Suppressor macrophage treated with lipopolysaccharide for 1 hour (primary cell): ENCODE data around the gene CACNA1C.
A peak's percentile ranks its signal among the peaks of the same experiment; 100 is the strongest.

Experiments used
- DNase-seq, 3 donors: peaks; one replicate each; pipeline ENCODE4 v3.0.0-alpha.2; 2020 to 2022

The CACNA1C gene

DNA sequence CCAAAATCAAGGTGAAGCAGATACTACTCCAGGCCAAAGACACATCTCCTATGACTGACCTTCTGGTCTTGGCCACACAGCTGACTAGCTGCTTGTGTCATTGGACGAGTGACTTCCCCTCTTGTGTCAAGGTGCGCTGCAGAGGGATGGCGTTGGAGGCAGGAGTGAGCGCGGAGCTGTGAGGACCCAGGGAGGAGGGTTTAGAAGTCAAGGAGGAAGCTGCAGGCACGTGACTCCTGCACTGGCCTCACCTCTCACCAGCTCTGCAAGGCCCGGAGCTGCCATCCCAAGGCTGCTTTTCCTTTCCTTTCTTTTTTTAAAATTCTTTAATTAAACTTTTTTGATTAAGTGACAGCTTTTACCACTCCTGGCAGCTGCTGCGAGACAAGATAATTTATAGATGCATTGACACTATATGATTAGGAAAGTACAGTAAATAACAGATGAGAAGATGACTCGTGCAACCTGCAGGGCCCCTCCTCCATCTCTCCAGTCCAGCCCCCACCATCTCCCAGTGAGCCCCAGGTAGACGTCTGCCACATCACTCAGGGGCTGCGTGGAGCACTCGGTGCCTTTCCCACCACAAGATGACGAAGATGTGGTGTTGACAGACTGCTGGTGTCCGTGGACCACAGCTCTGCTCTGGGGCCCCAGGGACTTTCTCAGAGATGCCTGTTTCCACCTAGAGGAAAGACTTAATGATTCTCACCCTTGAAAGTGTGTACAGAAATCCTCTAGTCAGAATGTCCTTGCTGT, 350.6 kb downstream of the CACNA1C start:
- DNase-seq, result no peak

DNA sequence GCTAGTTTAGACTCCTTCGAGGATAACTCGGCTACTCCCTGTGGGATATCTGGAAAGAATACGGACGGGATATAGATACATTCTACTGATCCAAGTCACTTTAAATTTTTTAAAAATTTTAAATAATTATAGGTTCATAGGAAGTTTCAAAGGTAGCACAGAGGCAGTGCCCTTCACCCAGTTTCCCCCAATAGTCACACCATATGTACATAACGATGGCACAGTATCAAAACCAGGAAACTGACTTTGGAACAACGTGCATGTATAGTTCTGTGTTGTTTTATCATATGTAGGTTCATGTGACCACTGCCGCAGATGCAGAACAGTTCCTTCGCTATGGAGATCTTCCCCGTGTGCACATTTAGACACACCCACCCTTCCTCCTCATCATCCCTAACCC, 352.3 kb downstream of the CACNA1C start:
- no peak for DNase-seq

DNA sequence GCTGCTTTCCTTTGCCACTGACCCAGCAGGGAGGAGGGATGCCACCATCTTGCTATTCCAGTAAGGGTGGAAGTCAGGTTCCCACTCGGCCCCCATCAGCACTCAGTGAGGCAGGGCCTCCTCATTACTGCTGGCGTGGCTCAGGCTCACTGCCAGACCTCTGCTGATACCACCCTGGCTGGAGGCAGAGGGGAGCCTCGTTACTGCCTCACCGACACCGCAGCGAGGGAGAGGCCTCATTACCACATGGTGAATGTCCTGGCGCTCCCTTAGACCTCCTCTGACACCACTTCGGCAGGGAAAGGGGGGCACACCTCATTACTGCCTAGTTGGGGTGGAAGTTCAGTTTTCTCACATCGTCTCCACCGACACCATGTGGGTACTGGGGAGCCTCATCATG, 354.1 kb downstream of the CACNA1C start:
- DNase-seq, result no peak

DNA sequence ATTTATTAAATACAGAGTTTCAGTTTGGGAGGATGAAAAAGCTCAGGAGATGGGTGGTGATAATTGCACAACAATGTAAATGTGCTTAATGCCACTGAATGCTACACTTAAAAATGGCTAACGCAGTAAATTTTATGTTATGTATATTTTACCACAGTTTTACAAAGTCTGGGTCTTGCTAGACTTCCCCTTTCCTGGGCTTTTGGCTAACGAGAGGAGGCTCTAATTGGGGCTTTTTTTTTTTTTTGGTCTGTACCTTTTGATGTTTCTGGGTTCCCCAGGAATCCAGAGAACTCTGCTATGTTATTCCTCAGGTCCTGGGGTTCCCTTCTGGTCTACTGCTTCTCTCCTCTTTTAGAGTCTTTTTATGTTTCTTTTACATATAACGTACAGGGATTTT, 355.5 kb downstream of the CACNA1C start:
- DNase-seq, result no peak

DNA sequence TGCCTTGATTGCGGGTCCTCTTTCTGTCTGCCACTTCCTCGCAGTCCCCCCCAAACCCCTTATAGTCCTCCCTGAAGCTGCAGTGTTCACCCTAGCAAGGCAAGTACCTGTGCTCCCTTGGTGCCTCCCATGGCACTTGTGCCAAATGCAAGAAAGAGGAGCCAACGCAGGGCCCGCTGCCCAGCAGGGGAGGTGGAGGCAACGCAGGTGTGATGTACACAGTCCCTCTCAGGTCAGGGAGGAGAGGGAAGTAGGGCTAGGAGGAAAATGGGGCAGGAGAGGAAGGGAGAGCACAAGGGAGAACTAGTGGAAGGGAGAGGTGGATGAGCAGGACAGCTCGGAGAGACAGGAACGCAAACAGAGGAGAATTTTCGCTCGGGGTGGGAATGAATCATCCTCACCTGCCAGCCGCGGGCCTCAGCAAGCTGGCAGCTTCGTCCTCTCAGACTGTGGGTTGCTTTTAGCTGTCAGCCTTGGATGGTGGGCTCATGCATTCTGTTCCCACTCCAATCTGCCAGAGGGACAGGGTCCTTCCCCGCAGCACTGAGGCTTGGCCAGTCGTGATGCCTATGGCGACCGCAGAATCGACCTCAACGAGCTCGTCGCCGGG, 357.0 kb downstream of the CACNA1C start:
- no peak for DNase-seq

DNA sequence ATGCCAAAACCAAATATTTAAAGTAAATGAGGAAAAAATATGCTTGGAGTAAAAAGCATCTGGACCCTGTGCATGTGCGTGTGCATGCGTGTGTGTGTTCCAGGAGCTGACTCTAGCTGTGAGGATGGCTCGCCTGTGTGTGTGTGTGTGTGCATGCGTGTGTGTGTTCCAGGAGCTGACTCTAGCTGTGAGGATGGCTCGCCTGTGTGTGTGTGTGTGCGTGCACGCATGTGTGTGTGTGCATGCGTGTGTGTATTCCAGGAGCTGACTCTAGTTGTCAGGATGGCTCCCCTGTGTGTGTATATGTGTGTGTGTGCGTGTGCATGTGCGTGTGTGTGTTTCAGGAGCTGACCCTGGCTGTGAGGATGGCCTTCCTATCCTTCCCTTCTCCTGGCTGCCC, 357.7 kb downstream of the CACNA1C start:
- DNase-seq, result no peak

DNA sequence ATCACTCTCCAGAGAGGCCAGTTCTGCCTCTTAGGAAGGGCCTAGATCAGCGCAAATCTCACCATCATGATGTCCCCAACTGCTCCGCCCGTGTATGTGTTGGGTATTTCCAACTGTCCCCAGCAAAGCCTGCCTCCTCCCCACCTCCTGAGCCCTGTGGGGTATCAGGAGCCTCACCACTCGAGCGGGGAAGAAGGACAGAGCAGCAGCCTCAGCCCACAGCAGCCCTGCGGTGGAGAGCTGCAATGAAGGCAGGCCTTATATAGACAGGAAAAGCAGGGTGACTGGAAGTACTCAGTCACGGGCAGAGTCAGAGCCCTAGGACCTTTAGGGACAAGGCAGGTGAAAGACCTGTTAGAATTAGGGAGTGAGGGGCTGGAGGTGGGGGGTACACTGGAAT, 358.2 kb downstream of the CACNA1C start:
- DNase-seq, result no peak

DNA sequence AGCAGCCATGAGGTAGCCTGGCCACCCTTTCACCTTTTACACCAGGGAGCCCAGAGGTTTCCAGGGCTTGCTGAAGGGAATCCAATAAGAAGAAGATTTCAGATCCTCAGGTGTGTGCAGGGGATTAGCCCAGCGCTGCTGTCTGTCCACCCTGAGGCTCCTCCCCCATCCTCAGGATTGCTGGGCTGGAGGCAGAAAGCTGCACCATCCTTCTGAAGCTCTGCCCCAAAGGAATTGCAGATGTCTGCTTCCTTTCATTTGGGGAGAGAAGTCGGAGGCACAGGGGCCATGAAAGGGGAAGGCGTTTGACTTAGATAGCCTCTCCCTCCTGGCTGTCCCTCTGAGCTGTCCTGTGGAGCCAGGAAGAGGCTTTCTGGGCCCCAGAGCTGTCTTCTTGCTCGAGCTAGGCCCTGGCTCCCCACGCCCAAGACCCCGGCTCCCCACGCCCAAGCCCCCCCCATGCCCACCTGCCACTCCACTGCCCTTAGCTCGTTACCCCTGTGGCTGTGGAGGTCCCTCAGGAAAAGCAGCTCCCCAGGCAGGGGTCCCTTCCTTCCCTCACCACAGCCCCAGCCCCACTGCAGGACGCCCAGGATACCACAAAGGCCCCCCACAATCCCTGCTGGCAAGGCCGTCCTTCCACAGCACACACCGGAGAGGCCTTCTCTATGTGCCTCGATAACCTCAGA, 359.0 kb downstream of the CACNA1C start:
- DNase-seq, result no peak

DNA sequence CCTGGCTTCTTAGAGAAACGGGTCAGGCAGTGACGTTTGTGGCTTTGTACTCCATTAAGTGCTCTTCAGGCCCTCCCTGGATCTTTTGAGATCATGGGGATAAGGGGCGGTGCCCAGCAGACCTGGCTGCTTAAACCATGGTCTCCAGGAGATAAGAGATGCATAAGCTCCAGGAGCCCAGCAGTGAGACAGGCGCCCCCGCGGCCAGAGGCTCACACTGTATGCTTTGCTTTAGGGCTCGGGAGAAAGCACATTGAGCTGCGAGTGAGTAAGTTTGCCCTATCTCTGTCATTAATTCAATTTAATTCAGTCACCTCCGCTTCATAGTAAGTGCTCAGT, 359.5 kb downstream of the CACNA1C start:
- no peak for DNase-seq

DNA sequence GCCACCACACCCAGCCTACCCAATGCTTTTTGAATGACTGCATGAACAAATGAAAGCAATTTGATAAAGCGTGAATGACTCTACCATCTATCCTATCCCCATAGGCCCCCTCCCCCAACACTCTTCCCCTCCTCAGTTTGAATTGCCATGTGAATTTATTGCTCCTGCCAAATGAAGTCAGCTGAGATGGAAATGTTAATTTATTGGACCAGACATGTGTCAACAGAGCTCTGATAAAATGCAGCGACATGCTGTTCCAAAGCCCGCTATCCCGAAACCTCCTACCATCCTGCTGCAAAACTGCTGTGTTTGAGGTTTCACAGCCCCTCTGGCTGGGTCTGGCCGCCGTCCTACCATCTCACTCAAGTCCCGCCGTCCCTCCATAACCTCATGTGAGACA, 360.5 kb downstream of the CACNA1C start:
- DNase-seq, result no peak

DNA sequence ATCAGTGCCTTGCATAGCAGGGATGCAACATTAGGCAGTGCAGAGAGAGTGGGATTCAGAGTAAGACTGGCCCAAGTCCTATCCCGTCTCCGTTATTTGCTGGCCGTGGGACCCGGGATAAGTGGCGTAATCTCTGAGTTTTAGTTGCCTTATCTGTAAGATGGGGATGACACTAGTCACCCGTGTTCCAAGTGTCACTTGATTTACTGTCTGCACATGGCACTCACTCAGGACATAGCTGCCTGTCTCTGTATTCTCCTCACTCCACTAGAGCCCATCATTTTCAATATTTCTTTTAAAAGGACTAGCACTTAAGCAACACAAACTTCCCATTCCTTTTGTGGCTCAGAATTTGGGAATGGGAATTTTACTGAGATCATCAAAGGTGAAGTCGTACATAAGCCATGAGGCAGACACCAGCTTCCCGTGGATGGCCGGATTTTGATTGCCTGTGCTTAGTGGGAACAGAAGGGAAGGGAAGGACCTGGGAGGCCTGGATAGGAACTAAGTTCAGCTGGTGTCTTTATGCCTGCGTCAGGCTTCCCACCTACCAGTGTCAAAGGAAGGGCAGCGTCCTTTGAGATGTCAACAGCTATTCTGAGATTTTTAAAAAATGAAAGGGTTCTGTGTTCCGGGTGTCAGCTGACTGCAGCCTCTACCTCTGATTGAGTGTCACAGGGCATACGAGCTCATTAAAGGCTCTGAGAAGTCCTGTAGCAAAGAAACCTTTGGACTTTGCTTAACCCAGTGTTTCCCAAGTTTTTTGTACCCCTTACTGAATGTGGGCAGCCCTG, 361.4 kb downstream of the CACNA1C start:
- no peak for DNase-seq

DNA sequence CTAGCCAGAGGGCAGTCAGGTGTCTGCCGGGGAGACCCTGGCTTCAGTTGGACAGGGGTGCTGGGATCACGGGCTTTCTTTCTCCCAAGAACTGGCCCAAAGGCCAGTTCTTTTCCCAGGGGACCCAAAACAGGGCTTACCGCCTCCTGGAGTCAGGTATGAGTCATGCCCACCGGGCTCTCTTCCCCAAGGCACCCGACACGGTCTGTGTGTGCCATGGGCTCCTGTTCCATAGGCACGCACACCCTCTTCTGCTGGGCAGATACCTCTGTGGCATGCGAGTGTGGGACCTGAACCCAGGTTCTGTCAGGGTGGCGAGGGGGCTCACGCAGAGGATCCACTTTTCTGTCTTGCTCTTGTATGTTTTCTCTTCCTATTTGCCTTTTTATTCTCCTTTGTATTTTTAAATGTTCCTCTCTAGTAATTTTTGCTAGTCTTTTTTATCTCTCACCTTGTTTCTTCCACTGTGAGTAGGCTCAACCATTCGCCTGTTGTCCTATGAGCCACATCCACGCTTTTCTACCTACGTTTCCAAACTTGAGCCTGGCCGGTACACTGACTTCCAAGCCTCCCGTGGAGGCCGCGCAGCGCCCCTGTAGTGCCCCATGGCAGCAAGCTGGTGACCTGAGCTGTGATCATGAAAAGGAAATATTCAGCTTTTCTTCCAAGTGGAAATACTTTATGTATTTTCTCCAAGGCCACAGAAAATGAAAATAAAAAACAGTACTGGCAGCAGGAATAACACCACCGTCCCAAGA, 362.2 kb downstream of the CACNA1C start:
- DNase-seq, result peak in 1 of 3 donors; percentile 13

DNA sequence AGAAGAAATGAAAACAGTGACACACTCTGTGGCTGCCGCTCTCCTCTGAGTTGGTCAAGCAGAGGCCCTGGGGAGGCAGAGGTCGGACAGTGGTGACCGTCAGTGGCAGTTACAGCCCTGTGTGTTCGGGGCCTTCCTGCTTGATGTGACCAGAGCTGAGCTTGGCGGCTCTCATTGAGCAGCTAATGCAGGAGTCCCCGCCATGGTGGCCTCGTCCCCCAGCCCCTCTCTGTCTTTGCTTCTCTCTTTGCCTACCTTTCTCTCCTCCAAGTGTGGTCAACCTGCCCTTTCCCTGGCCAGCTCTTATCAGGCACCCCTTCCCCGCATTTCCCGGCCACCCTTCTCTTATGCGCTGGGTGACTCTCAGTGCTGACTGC, 362.8 kb downstream of the CACNA1C start:
- DNase-seq, result no peak

DNA sequence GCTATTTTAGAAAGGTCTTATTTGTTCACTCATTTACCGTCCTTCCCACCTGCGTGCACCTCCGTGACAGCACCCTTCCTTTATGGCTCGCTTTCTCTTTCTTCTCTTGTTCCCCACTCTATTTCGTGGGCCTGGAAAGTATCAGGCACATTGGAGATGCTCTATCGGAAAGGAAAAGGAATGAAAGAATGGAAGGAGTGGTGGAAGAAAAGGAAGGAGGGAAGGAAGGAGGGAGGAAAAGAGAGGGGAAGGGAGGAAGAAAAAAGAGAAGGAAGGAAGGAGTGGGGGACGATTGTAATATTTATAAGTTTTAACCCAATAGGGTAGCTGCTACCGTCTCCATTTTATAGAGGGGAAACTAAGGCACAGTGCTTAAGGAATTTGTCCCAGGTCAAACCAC, 363.4 kb downstream of the CACNA1C start:
- DNase-seq, result no peak

DNA sequence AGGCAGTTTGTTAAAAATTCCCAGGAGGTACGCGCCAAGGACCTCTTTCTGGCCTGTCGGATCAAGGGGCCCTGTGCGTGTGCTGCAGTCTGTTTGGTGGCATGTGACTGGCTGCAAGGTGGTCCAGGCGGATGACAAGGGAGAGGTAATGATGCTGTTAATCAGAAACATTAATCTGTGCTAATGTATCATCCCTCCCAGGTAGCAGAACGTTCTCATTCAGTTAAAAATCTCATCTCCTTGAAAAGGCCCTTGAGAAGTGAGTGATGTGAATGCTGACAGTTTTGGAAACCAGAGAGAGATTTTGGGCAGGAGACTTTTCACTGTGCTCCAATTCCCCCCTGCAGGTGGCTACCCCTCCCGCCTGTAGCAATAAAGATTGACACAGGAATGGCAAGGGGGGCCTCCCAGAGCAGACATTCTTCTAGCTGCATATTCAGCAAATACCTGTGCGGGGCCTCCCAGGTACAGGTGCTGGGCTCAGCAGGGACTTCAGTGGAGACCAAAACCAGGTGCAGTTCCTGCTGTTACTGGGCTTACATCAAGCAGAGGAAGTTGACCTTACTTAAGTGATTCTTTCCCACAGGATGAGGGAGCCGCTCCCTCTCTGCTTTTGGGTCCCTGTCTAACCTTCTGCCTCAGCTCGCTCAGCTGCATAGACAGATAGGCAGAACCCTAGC, 364.8 kb downstream of the CACNA1C start:
- no peak for DNase-seq

DNA sequence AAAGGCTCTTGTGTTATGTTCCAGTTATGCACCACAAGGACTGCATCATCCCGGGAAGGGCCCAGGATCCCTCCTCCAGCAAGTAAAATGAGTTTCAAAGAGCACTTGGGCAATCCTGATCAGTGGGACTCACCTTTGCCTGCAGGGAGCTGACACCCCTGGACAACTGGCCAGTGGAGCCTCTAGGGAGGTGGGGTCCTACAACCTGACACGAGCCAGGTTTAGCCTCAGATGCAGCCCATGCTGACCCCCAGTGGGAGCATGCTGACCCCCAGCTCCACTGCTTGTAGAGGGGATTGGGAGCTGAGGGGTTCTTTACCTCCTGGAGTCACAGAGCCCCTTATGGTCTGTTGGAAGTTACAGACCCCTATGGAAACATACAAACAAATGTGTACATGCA, 365.8 kb downstream of the CACNA1C start:
- DNase-seq, result no peak

DNA sequence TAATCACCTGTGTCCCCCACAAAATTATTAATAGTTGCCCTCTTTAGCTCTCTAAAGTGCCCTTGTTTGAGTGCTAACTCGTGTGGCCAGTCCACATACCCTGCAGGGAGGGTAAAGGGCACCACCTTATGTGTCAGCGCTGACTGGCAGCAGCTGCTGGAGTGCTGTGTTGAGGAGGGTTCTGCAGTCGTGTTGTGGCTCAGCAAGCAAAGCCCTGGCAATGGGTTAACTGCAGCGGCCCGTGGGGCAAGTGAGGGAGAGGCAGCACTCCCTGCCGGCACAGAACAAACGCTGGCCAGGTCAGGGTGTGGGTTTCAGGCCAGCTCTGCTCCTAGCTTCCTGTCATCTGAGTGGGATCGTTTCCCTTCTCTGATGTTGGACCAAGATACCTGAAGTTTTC, 369.8 kb downstream of the CACNA1C start:
- no peak for DNase-seq

DNA sequence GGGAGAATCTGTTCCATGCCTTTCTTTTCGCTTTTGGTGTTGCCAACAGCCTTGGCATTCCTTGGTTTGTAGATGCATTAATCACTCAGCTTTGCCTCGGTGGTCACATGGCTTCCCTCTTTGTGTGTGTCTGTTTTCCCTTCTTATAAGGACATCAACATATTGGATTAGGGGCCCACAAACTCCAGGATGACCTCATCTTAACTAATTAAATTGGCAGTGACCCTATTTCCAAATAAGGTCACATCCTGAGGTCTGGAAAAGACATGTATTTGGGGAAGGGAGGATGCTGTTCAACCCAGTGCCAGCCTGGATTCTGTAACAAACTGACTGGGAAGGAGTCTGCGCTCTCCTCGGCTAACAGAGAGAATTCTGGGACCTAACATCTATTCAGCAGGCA, 376.2 kb downstream of the CACNA1C start:
- no peak for DNase-seq

DNA sequence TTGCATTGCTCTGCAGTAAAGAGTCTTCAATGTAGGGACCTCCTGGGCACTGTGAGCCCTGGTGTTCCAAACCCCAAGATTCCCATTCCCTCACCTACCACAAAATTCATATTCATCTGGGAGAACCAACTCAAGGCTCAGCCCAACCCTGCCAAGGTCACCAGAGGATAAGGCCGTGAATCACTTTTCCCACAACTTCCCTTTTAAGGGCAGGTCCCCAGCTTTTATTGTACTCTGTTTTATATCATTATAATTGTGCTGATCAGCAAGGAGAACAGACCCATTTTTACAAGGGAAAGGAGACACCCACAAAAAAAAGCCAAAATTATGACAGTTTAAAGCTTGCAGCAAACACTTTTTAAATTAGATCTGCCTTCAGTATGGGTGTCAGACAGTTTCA, 379.0 kb downstream of the CACNA1C start:
- DNase-seq, result peak; percentile 50 to 56 (median 55)

DNA sequence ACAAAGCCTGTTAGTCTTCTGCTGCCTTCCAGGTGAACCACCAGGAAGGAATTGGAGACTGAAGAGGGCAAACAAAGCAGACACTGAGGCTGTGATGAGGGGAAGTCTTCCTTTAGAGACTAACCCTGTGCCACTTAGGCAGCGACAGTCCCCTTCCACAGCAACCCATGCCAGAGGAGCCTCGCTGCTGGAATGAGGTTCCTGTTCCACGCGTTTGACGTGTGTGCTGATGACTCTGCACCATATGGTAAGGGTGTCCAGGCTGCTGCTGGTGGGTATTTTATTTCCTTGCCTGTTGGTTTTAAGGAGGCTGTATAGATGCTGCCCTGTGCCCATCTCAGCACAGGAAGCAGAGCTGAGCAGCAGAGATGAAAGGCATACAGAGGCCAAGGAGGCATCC, 380.1 kb downstream of the CACNA1C start:
- no peak for DNase-seq

DNA sequence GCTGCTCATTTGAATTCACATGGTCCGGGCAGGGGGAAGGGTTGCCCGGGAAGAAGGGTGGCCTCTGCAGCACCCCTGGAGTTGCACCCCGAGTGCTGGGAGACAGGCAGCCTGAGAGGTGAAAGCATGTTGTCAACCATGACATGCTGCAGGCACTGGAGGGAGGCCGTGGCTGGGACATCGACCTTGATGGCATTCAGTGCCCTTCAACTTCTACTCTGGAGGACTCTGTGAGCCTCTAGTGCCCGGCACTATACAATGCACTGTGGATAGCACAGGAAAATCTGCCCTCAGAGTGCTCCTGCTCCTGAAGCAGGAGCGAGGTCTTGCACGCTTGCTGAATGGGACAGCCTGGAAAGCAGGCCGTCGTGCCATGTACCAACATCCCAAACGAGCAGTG, 382.7 kb downstream of the CACNA1C start:
- no peak for DNase-seq
